AG04450 (cell line): Measurements from ENCODE around the gene OR2Y1. TPM values are rescaled to one million over a fixed set of nuclear protein-coding genes. Genes with fewer than 3 reads are reported as not detected.
"Not testable (repeated sequence)": the region's sequence is repeated elsewhere in the genome, so short reads cannot be mapped to it uniquely, and the experiment has no call there.

ENCODE experiments used
- CTCF ChIA-PET: fragments of 300-600, 350-600 bp; formaldehyde crosslinking; extraction: SDS; loops from one replicate; lab custom pipeline; 2022; ENCODE audit warnings: antibody characterized with exemption, inconsistent platforms; lab: Charles Lee
- POLR2A ChIA-PET: fragments of 350-600 bp; formaldehyde crosslinking; extraction: SDS; loops from one replicate; lab custom pipeline; 2021; ENCODE audit warnings: antibody characterized with exemption, inconsistent platforms; lab: Yijun Ruan, JAX
- DNase-seq: peaks from one replicate; pipeline ENCODE4 v3.0.0-alpha.2; 2011; ENCODE audit warnings: low read depth, low spot score
- H3K27ac ChIP-seq: one replicate; pipeline ENCODE4 v1.5.1; 2012; ENCODE audit warnings: low read depth, low read length, control low read depth
- H3K27me3 ChIP-seq: one replicate; pipeline ENCODE4 v1.6.0; 2012; ENCODE audit warnings: low read length; ENCODE audit not compliant: control insufficient read depth, insufficient read depth
- H3K4me3 ChIP-seq: 2 replicates; pipeline ENCODE4 v1.5.1; 2011; ENCODE audit warnings: mild to moderate bottlenecking, low read depth, low read length, control low read depth
- H3K9me3 ChIP-seq: 2 replicates; pipeline ENCODE4 v1.5.1; 2012; ENCODE audit warnings: low read length; ENCODE audit not compliant: control insufficient read depth, insufficient read depth
- polyA plus RNA-seq: library from polyadenylated mRNA; depleted of rRNA; stranded (reverse); fragments of >200 nt; gene quantifications from 2 replicates; pipeline ENCODE4 v1.2.3, GENCODE V29; 2011
- TF ChIP-seq, protein P1 (sequence below): IDR thresholded peaks from 2 replicates; pipeline ENCODE4 v1.5.1; 2011; ENCODE audit warnings: low read depth, low read length, control low read depth, inconsistent platforms

OR2Y1 gene
- polyA plus RNA-seq, 1 experiment: not detected

DNA sequence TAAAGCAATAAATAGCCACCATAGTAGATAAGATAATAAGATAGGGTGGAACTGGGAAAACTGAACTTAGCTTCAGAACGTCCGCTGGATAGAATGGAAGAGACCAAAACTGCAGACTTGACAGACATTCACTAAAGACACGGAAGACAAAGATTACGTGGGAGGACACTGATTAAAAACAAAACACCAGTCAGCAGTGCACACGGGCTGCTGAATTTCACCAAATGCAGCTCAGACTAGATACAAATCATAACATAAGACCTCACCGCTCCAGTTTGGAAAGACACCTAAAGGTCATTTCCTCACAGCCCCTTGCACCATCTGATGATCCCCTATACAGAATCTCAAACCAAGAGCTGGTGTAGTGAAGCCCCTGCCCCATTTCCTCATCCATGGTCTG lies 2.9 kb upstream of the OR2Y1 start:
- ChIA-PET POLR2A (no interaction called here), CTCF (no interaction called here)
- no peak overlapping the region for H3K27ac ChIP-seq
- TF ChIP-seq, protein P1, sequence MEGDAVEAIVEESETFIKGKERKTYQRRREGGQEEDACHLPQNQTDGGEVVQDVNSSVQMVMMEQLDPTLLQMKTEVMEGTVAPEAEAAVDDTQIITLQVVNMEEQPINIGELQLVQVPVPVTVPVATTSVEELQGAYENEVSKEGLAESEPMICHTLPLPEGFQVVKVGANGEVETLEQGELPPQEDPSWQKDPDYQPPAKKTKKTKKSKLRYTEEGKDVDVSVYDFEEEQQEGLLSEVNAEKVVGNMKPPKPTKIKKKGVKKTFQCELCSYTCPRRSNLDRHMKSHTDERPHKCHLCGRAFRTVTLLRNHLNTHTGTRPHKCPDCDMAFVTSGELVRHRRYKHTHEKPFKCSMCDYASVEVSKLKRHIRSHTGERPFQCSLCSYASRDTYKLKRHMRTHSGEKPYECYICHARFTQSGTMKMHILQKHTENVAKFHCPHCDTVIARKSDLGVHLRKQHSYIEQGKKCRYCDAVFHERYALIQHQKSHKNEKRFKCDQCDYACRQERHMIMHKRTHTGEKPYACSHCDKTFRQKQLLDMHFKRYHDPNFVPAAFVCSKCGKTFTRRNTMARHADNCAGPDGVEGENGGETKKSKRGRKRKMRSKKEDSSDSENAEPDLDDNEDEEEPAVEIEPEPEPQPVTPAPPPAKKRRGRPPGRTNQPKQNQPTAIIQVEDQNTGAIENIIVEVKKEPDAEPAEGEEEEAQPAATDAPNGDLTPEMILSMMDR: no peak
- DNase-seq: no peak
- no peaks in the 10 kb centered on the region; the same call in 1 of the 2 replicates for H3K9me3 ChIP-seq
- no peak overlapping the region for H3K4me3 ChIP-seq
- H3K27me3 ChIP-seq: no peaks in the 10 kb centered on the region

DNA sequence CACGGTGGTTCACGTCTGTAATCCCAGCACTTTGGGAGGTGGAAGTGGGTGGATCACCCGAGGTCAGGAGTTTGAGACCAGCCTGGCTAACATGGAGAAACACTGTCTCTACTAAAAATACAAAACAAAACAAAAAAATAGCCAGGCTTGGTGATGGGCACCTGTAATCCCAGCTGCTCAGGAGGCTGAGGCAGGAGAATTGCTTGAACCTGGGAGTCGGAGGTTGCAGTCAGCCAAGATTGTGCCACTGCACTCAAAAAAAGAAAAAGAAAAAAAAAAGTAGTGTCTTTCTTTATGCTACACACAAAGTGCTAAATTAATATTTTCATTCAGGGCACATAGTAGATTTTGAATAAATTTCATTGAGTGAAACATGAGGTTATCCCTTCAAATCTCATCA lies 1.1 kb upstream of the OR2Y1 start:
- H3K4me3 ChIP-seq, H3K27me3 ChIP-seq, H3K27ac ChIP-seq, H3K9me3 ChIP-seq, POLR2A ChIA-PET, DNase-seq: not testable (repeated sequence)
- CTCF ChIA-PET: interaction anchor here (1.5 kb wide), 1 partner anchor 127 kb away, joined by 5 read pairs; no protein-coding TSS in a partner anchor

DNA sequence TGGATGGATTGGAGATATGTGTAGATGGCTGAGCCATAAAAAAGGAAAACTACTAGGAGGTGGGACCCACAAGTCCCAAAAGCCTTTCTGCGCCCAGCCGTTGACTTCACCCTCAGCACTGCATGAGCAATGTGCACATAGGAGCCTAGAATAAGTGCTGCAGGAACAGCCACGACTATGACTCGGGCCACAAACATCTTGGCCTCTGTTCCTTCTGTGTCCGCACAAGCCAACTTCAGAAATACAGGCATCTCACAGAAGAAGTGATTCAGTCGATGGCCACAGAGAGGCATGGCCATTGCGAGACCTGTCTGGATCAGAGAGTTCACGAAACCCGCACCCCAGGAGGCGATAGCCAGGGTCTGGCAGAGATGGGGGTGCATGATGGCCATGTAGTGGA lies 587 bp downstream of the OR2Y1 start:
- Histone ChIP-seq H3K27me3 (no peaks in the 10 kb centered on the region), H3K27ac (no peak overlapping the region), H3K4me3 (no peak overlapping the region), H3K9me3 (no peaks in the 10 kb centered on the region; the same call in 1 of the 2 replicates)
- DNase-seq: no peak
- TF ChIP-seq, protein P1: no peak
- ChIA-PET POLR2A (no interaction called here), CTCF (interaction anchor here (1.3 kb wide), 1 partner anchor 21 kb away, joined by 3 read pairs; no protein-coding TSS in a partner anchor)

DNA sequence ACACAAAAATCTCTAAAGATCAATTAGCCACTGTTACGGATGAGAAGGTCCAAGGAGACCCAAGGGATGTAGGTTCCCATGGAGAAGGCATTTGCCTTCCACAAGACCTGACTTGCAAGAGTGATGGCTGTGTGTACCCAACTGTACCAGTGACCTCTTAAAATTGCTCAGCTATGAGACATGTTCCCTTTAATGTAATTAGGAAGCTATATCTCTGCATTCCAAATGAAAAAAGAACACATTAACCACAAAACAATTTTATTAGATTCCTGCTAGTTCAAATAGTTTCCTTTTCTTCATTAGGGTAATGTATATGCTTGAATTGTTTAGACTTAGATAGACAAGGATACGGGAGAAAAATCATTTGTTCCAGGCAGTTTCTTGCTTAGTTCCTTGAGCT lies 3.3 kb downstream of the OR2Y1 start:
- POLR2A ChIA-PET: interaction anchor here (0.6 kb wide), 1 partner anchor 27 kb away, joined by 4 read pairs; no protein-coding TSS in a partner anchor
- TF ChIP-seq, protein P1: no peak
- no peak overlapping the region for H3K4me3 ChIP-seq
- CTCF ChIA-PET: interaction anchor here (0.8 kb wide), 1 partner anchor 15 kb away, joined by 4 read pairs; no protein-coding TSS in a partner anchor
- no peak for DNase-seq
- H3K9me3 ChIP-seq: no peaks in the 10 kb centered on the region; the same call in 1 of the 2 replicates
- H3K27me3 ChIP-seq: no peaks in the 10 kb centered on the region
- no peak overlapping the region for H3K27ac ChIP-seq

DNA sequence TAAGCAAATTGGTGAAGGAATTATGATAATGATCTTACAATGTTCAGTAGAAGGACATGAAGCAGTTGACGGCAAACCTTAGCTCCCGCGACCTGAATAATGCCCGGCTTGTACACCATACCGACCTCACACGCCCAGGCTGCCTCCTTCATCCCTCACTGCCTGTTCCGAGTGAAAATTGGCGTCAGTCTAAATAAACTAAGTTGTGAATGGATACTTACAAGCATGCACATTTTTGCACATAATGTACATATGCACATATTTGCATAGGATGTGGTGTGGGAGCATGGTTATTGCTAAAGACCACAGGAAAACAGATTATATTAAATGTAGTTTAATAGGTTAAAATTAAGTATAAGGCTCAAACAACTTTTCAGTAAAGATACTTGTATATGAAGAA lies 14.9 kb downstream of the OR2Y1 start:
- TF ChIP-seq, protein P1: no peak
- POLR2A ChIA-PET: no interaction called here
- CTCF ChIA-PET: interaction anchor here (0.6 kb wide), 1 partner anchor 432 kb away, joined by 3 read pairs; no protein-coding TSS in a partner anchor
- no peak for DNase-seq
- no peak overlapping the region for H3K27ac ChIP-seq
- H3K9me3 ChIP-seq: no peaks in the 10 kb centered on the region
- no peaks in the 10 kb centered on the region for H3K27me3 ChIP-seq
- H3K4me3 ChIP-seq: no peak overlapping the region
